ENCODE data around the gene ALDH5A1. TPM values are rescaled to one million over a fixed set of nuclear protein-coding genes. Genes with fewer than 3 reads are reported as not detected.
A peak's percentile ranks its signal among the peaks of the same experiment; 100 is the strongest.

The ALDH5A1 gene
- total RNA-seq, 1 experiment from 2014 or later: 19.1 TPM

GRCh38 chr6:24448396-24448795, 46.4 kb upstream of the ALDH5A1 start:
- H3K27ac ChIP-seq: no peak overlapping the region
- H3K79me2 ChIP-seq (ENCODE audit: low read depth): no peaks in the 10 kb centered on the region
- no peak overlapping the region for H2AFZ ChIP-seq
- peaks cover 21% of the 10 kb centered on the region; the same call in 1 of the 2 replicates for H3F3A ChIP-seq (ENCODE audit: insufficient read depth, low read depth)
- no peaks in the 10 kb centered on the region for H3K9me3 ChIP-seq (ENCODE audit: insufficient read depth, low read depth)
- no peak overlapping the region for H3K4me3 ChIP-seq
- CTCF ChIA-PET: no interaction called here
- H3K4me2 ChIP-seq: no peak overlapping the region
- peaks cover 32% of the 10 kb centered on the region for H3K4me1 ChIP-seq (replicated peaks; ENCODE audit: insufficient read depth)
- no peaks in the 10 kb centered on the region for H3K9me2 ChIP-seq (ENCODE audit: insufficient read depth)
- no peaks in the 10 kb centered on the region for H3K27me3 ChIP-seq (ENCODE audit: insufficient read depth, low read depth)
- POLR2A ChIA-PET (ENCODE audit: unreplicated experiment): no interaction called here
- H3K36me3 ChIP-seq (ENCODE audit: low read depth): no peaks in the 10 kb centered on the region
- no TSS peak for BruUV-seq (replicated peaks)
- TF ChIP-seq EZH2 (IDR thresholded peaks at IDR 0.05; ENCODE audit: low read depth) (no peak), CTCF (conservative IDR thresholded peaks at IDR 0.05) (no peak)
- no peak for DNase-seq
- intact Hi-C loops (cut with micrococcal nuclease; ENCODE audit: unreplicated experiment): no loop called here
- H4K20me1 ChIP-seq (ENCODE audit: insufficient read depth): no peaks in the 10 kb centered on the region

- Histone ChIP-seq H3K27me3 (ENCODE audit: insufficient read depth, low read depth) (no peaks in the 10 kb centered on the region), H3K27ac (no peak overlapping the region), H3K4me1 (replicated peaks; ENCODE audit: insufficient read depth) (peaks cover 32% of the 10 kb centered on the region), H3K4me3 (no peak overlapping the region), H4K20me1 (ENCODE audit: insufficient read depth) (no peaks in the 10 kb centered on the region), H2AFZ (no peak overlapping the region), H3K9me2 (ENCODE audit: insufficient read depth) (no peaks in the 10 kb centered on the region), H3K36me3 (ENCODE audit: low read depth) (no peaks in the 10 kb centered on the region), H3K9me3 (ENCODE audit: insufficient read depth, low read depth) (no peaks in the 10 kb centered on the region), H3K4me2 (no peak overlapping the region), H3K79me2 (ENCODE audit: low read depth) (no peaks in the 10 kb centered on the region), H3F3A (ENCODE audit: insufficient read depth, low read depth) (peaks cover 21% of the 10 kb centered on the region; the same call in 1 of the 2 replicates)
- DNase-seq: peak in 1 of 2 experiments; percentile 66
- CTCF ChIA-PET: interaction anchor here (0.6 kb wide), 1 partner anchor 32 kb away, joined by 3 read pairs; no protein-coding TSS in a partner anchor
- POLR2A ChIA-PET (ENCODE audit: unreplicated experiment): no interaction called here
- no TSS peak for BruUV-seq (replicated peaks)
- intact Hi-C loops (cut with micrococcal nuclease; ENCODE audit: unreplicated experiment): no loop called here
- no peak for TF ChIP-seq CTCF (conservative IDR thresholded peaks at IDR 0.05)
These were observed 45.8 kb upstream of the ALDH5A1 start for GRCh38 chr6:24448828-24449525.

GRCh38 chr6:24451581-24452388, 43.0 kb upstream of the ALDH5A1 start:
- TF ChIP-seq EZH2 (IDR thresholded peaks at IDR 0.05; ENCODE audit: low read depth) (no peak), CTCF (conservative IDR thresholded peaks at IDR 0.05) (no peak)
- ChIA-PET POLR2A (ENCODE audit: unreplicated experiment) (no interaction called here), CTCF (interaction anchor here (0.7 kb wide), 1 partner anchor 258 kb away, joined by 5 read pairs; no protein-coding TSS in a partner anchor)
- H3K27me3 ChIP-seq (ENCODE audit: insufficient read depth, low read depth): no peaks in the 10 kb centered on the region
- no peaks in the 10 kb centered on the region for H4K20me1 ChIP-seq (ENCODE audit: insufficient read depth)
- 0 out of 2 replicates have a peak overlapping the region, but pooled peaks have one; percentile 44 for H2AFZ ChIP-seq
- H3K36me3 ChIP-seq (ENCODE audit: low read depth): no peaks in the 10 kb centered on the region
- no peaks in the 10 kb centered on the region for H3K79me2 ChIP-seq (ENCODE audit: low read depth)
- intact Hi-C loops (cut with micrococcal nuclease; ENCODE audit: unreplicated experiment): no loop called here
- peak in 1 of 2 experiments; percentile 90 for DNase-seq
- H3F3A ChIP-seq (ENCODE audit: insufficient read depth, low read depth): peaks cover 21% of the 10 kb centered on the region; the same call in 1 of the 2 replicates
- H3K27ac ChIP-seq: peak overlapping the region; percentile 70
- H3K4me1 ChIP-seq (replicated peaks; ENCODE audit: insufficient read depth): peaks cover 32% of the 10 kb centered on the region
- H3K4me2 ChIP-seq: peak overlapping the region; percentile 45
- no peaks in the 10 kb centered on the region for H3K9me2 ChIP-seq (ENCODE audit: insufficient read depth)
- no peak overlapping the region for H3K4me3 ChIP-seq
- no TSS peak for BruUV-seq (replicated peaks)
- H3K9me3 ChIP-seq (ENCODE audit: insufficient read depth, low read depth): no peaks in the 10 kb centered on the region
